ENCODE data around the gene STH.

STH gene

DNA sequence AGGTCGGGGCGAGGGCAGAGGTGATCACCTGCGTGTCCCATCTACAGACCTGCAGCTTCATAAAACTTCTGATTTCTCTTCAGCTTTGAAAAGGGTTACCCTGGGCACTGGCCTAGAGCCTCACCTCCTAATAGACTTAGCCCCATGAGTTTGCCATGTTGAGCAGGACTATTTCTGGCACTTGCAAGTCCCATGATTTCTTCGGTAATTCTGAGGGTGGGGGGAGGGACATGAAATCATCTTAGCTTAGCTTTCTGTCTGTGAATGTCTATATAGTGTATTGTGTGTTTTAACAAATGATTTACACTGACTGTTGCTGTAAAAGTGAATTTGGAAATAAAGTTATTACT is 28.9 kb downstream of the STH start:
- DNase-seq: no peak

DNA sequence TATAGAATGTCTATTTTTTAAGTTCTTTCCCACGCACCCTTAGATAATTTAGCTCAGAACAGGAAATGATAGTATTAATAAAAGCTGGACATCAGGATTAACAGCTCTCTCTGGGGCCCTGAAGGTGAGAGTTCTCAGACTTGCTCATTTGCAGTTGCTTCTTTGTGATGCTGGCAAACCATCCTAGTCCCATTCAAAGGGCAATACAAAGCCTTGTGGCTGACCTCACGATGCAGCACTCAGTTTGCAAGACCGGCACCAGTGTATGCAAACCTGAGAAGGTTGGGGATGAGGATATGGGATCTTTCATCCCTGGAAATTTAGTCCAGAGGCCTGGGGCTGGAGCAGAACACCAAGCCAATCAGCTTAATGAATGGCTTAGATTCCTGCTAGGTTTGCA is 29.3 kb downstream of the STH start:
- no peak for DNase-seq

DNA sequence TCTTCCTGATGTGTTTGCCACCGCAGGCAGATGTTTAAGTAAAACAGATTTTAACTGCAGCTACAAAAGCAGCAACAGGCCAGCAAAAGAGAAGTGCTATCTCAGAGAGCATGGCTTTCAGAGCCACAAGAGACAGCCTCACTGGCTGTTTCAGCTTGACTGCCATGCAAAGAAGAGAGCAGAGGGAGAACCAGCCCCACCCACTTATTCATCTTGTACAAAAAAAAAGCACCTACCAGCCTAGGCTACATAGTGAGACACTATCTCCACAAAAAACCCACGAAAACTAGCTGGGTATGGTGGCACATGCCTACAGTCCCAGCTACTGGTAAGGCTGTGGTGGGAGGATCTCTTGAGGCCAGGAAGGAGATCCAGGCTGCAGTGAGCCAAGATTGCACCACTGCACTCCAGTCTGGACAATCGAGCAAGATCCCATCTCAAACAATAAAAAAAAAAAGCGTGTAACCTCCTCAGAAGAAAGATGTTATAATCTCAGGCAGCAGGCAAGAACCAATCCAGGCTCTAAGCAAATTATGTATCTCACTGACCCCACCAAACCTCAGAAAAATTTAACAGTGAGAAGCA is 30.0 kb downstream of the STH start:
- DNase-seq: no peak

DNA sequence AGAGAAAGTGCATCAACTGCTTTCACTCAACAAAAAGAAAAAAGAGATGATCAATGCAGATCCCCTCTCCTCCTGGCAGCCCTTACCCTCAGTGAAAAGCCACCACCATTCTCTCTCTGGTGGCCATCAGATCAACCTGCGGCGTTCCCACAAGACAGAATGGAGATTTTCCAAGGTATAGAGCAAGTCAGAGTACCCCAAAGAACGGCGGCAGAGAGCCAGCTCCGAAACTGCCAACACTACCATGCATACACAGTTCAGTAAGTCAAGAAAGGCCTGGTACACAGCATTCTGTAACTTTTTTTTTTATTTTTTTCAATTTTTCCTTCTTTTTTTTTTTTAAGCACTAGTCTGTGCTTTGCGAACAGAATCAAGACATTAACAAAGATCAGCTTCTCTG is 30.6 kb downstream of the STH start:
- DNase-seq: no peak

DNA sequence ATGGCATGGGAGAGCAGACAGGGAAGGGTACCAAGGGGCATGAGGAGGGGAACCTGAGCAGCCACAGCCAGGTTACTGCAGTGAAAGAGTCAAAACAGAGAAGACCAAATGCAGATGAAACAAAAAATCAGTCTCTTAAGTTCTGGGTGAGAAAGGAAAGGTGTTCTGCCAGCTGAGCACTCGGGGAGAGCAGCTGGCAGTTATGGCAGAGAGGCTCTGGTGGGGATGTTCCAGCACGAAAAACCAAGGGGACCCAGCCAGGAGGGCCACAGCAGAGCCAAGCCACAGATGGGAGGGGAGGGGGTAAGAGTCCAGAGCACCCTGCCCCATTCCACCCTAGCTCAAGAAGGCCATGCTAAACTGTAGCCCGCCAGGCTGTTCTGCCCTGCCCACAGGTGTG is 31.7 kb downstream of the STH start:
- no peak for DNase-seq

DNA sequence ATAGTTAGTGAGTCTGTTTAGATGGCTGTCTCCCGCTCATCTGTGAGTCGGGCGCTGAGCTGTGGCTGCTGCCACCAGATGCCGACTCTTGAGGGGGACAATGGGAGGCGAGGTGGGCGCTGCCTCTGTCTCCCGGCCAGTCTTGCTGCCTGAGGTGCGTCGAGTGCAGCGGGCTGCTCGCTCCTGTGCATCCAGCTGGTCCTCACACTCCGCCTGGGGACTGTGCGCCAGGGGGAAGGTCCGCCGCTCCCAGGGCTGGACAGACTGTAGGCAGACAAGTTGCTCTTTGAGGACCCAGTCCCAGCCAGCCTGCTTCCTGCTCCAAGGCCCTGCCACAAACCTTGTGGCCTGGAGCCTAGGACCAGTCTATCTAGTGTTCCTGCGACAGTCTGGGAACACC is 32.4 kb downstream of the STH start:
- no peak for DNase-seq

DNA sequence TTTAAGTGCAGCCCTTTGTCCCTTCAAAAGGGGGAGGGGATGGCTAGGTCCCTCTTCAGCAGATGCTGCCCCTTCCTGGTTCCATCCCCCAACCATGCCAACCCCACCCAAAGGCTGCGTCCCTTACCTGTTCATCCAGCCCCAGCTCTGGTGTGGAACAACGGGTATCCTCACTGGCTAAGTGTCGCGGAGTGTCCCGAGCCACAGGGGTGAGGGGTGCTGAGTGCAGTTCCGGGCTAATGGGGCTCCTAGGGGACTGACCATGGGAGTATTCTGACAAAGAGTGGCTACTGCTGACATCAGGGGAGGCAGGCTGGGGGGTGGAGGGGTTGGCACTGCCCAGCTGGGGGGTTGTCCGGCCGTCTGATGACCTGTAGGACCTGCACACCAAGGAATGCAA is 32.9 kb downstream of the STH start:
- DNase-seq: no peak

DNA sequence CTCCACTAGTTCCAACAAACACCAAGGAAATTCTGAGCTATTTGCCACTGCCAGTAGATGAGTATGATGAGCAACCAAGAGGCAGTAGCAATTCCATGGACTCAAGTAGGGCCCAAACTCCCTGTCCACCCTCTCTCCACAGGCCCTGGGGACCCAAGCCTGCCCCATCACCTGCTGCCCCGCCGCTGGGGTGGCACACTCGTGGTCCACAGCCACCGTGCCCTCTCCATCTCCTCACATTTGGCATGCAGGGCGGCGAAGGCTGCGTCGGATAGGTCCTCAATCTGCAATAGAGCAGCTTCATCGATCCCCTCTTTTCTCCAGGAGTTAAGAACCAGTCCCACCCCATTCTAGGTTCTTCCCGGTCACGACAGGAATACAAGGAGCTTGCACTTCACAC is 33.9 kb downstream of the STH start:
- no peak for DNase-seq

DNA sequence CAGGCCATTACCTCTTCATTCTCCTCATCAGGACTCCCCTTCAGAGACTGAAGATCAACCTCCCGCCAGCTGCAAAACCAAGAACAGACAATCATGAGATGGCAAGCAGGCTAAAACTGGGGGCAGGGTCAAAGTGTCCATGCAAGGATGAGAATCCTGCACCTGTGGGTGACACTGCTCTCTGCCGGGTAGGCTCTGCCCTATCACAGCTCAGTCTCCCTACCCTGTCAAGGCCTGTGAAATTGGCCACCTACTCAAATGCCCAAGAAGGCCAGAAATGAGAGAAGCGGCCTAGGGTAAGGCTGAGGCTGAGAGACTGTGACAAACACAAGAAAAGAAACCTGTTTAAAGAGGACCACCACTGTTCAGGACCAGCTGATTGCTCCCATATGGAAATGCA is 34.3 kb downstream of the STH start:
- DNase-seq: no peak

DNA sequence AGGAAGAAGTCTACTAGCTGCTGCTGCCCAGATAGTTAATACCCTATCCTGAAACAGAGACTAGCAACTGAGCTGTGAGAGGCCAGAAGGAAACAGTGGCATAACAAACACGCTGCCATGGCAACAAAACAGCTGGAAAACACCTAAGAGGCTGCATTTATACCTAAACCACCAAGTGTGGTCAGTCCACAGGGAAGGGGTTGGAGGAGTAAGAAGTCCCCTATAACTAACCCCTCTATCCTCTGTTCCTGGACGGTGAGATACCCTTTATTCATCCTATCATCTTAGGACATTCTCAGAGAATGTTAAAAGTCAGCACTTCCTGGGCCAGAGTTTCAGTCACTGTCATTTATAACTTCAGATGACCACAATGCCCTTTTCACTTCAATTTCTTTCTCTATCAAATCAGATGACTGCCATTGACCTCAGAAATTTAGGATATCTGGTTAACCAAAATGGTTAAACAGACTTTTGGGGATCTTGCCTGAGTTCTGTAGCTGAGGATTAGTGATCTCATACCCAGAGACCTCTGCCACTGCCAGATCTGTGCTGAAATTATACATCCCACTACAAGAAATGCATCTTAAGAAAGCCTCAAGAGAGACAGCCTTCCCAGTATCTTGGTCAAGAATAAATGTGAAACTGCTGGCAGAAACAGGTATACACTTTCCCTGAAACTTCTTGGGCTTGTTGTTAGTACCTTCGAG is 36.2 kb downstream of the STH start:
- DNase-seq: no peak

DNA sequence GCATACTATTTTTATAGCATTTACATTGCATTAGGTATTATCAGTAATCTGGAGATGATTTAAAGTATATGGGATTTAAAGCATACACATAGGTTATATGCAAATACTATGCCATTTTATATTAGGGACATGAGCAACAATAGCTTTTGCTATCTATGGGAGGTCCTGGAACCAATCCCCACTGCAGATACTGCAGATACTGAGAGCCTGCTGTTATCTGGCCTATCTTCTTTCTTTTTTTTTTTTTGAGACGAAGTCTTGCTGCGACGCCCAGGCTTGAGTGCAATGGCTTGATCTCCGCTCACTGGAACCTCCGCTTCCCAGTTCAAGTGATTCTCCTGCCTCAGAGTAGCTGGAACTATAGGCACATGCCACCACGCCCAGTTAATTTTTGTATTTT is 37.4 kb downstream of the STH start:
- DNase-seq: no peak

DNA sequence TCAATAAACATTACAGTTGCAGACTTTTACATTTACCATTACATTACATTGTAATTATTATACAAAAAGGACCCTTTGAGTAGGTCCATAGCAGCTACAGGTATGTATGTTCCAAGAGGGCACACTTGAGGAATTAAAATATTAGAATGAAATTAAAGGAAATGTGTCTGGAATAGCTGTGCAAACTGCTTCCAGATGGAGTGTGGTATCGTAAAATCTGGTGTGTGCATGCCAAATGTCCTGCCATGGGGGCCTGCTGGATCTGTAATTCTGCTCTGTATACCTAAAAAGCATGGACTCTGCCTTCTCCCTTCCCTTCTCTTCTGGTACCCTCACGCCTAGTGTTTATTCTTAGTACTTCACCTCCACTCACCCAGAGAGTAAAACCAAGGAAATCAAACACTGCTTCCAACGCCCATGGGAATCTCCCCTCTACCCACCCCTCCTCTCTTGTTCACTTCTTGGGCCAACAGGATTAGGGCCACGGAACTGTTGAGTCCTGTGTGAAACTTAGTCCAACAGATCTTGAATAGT is 38.7 kb downstream of the STH start:
- DNase-seq: no peak

DNA sequence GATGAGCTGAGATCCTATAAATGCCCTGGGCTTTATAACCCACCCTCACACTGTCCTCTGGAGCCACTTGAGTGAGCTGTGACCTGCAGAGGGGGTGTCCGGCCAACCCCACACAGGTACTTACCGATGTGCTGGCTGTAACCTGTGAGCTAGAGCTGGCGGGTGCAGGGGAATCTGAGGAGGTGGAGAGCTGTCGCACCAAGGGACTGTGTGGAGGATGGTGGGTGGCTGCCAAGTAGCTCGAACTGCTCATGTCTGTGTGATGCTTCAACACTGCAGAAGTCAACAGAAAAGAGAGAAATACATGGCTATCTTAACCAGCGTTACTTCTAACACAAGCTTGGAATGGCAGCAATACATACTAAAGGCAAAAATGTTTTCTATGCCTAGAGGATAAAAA is 39.4 kb downstream of the STH start:
- no peak for DNase-seq

DNA sequence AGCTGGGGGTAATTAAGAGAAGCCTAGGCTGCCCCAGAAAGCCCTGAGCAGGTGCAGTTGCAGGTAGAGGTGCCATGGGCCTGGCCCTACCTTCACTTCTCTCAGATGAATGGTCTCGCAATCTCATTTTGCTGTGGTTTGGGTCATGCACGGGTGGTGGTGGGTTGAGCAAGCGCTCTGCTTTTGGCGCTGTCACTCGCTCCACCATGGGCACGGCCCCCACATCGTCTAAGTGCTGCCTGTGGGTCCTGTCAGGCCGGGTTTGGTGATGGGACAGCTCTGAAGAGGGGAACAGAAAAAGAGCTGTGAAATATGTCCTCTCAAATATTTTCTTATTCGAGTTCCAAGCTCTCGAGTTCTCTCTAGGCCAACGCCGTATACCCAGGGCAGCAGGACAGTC is 39.9 kb downstream of the STH start:
- no peak for DNase-seq

DNA sequence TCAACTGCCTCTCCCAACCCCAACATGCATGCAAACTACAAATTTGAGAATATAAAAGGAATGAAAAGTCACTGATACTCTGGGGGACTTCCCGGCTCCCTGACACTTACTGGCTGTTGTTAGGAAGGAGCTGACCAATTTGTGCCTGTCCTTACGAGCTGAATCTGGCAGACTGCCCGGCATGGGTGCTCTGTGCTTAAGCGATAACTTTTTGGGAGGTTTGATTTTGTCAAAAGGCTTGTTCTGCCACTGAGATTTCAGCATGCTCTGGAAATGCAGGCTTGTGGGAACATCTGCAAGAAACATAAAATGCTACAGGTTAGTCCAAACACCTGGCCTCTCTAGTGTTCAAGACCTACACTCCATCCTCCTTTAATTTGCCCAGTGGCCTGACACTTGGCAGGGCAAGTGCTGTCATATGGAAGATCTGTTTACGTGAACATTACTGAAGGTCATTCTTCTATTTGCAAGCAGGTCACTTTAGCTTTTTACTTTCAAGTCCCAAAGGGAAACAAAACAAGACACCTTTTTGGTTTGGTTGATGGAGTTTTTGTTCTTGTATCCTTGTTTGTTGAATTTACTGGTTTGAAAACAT is 40.6 kb downstream of the STH start:
- no peak for DNase-seq

DNA sequence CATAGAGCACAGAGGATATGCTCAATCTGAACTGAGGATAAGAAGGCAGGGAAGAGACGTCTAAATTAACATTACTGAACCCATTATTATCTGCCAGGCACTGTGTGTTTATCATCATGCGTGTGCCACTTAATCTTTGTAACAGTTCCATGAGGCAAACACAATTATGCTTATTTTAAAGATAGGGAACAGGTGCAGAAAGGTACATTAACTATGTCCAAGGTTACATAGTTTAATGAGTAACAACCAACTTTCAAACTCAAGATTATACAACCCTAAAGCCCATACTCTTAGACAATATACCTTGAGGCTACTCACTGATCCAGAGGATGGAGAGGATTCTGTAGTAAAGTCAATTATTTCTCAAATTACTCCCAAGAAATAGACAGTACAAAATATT is 43.2 kb downstream of the STH start:
- DNase-seq: no peak

DNA sequence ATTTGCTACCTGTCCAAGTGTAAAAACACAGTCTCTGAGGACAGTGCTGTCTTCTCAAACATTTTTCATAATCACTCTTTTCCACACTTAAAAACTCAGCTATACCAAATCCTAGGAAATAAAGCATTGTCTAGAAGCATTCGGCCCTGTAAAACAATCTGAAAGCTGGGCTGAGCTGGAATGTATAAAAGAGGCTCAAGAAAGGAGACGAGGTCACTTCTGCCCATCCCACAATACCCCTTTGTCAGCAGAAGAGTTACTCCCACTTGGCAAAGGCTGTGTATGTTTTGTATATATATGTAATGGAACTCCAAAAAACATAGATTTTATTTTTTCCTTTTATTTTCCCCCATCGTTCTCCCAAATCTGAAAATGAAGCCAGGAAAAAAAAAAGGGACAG is 43.9 kb downstream of the STH start:
- DNase-seq: no peak

DNA sequence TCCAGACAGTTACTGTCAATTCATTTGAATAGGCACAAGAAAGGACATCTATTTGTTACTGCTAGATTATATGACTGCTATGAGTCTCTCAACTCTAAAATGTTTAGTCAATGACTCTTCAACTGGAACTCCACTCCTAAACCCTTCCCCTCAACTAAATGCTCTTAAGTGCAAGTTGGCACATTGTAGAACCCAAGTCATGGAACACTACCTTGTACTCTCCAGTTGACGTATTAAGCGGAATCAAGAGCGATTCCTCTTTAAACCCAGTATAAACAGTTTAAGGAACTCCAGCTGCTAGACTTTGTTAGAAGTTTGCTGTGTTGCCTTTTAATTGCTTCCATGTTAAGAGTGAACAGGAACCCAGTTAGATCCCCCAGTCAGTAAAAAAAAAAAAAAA is 44.6 kb downstream of the STH start:
- no peak for DNase-seq

DNA sequence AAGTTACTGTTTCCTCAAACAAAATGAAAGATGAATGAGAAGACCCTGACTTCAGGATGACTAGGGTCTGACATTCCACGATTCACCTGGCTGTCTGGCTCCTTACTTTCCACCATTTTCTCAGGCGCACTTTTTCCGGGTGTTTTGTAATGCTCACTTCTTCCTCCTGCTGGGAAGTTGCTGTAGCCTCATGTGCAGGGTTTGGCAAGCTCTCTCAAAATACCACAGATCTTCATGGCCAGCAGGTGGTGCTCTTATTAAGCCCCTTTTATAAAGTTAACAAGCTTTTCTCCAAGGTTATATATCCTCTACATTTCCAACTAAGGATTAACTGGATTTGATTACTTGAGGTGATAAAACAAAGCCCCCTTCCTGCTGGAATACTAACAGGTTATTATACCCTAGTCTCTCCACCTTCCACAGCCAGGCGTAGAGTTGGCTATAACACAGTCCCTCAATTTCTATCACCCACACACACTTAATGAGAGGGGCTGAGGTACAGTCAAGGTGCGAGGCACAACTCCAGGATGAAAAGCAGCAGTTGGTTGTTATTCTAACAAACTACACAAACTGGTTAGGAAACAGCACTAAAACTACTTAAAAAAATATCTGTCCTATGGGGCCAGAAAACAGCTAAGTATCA is 45.4 kb downstream of the STH start:
- DNase-seq: peak; percentile 85

DNA sequence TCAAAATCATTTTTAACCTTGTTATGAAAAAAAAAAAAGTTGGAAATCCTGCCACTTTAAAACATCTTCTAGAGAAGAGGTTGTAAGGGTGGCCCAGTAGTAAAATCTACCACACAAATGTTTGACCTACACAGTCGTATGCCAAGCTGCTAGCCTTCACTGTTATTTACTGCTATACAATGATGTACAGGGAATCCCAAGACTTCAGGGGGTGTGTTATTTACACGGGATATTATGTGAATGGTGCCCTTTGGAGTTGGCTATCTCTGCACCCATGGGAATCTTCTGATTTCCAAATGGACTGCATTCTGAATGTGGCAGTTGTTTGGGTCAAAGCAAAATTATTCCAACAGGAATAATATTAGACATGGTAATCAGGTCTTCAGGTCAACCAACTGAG is 45.9 kb downstream of the STH start:
- no peak for DNase-seq

DNA sequence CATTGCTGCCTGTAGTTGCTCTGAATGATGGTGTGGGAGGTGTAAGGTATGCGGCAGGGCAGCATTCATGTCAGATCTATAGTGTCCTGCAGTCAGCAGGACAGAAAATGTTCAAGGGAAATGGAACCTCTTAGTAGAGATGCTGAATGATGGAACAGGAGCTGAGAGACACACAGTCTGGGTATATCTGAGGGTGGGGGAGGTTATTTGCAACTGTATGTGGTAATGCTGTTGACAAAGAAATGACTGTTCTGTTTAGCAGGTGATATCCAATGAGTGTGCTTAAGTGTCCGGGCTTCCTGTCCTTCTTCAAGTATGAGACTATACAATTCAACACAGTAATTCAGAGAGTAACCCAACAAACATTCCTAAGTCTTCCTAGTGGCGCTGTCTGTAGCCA is 46.6 kb downstream of the STH start:
- DNase-seq: no peak

DNA sequence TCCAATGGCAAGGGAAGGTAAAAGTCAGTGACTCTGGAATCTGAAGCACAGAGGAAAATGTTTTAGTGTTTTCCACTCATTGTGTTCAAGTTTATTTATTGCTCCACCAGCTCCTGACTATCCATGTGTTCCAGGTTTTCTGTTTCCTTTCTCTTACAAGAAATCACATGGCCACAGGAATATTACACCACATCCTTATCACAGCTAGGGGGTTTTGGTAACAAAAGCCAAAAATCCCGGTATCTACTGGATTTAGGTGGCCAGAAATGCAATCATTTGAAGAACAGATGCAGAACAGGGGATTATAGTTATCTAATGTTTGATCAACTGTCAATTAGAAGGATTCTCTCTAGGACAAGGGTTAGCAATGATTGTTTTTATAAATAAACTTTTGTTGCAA is 47.9 kb downstream of the STH start:
- no peak for DNase-seq

DNA sequence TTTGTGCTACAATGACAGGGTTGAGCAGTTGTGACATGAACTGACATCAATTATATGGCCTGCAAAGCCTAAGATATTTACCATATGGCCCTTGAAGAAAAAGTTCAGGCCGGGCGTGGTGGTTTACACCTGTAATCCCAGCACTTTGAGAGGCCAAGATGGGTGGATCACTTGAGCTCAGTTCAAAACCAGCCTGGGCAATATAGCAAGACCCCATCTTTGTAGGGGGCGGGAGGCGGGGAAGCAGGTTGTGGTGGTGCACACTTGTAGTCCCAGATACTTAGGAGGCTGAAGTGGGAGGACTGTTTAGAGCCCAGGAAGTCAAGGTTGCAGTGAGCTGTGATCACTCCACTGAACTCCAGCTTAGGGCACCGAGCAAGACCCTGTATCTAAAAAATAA is 48.3 kb downstream of the STH start:
- DNase-seq: no peak

DNA sequence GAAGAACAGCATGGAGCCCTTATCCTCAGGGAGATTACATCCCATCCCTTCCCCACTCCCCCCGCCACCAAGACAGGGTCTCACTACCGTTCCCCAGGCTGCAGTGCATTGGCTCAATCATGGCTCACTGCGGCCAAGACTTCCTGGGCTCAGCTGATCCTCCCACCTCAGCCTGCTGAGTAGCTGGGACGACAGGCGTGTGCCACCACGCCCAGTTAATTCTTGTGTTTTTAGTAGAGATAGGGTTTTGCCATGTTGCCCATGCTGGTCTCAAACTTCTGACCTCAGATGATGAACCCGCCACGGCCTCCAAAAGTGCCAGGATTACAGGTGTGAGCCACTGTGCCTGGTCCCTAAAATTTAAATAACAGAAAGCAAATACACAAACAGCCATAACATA is 48.8 kb downstream of the STH start:
- DNase-seq: no peak

Measured in fibroblast of skin of abdomen (primary cell).